HL-60 (cell line): Measurements from ENCODE around the gene LRFN5.

ENCODE experiments used
- DNase-seq, 2 experiments: peaks; one replicate each; pipeline ENCODE4 v3.0.0-alpha.2; 2010 to 2020; ENCODE audit warnings: low read depth in 1 of 2, low spot score in 1 of 2
- H3K27ac ChIP-seq: fragments of 250-450 bp; sonication (Bioruptor Pico); replicated peaks from 2 replicates; pipeline ENCODE4 v1.5.1; 2020; ENCODE audit warnings: mild to moderate bottlenecking, moderate library complexity
- H3K27me3 ChIP-seq: fragments of 250-450 bp; sonication (Bioruptor Pico); 2 replicates; pipeline ENCODE4 v1.5.1; 2021; ENCODE audit warnings: mild to moderate bottlenecking, moderate library complexity; ENCODE audit not compliant: insufficient read depth, poor library complexity, severe bottlenecking
- H3K4me3 ChIP-seq: replicated peaks from 2 replicates; pipeline ENCODE4 v1.5.1; 2011; ENCODE audit warnings: mild to moderate bottlenecking, control low read depth, low read length; ENCODE audit not compliant: insufficient read depth
- CTCF ChIP-seq: IDR thresholded peaks from one replicate; pipeline ENCODE4 v1.5.1; 2011; ENCODE audit warnings: low read length, control low read depth, inconsistent platforms; ENCODE audit not compliant: insufficient read depth
- GABPA ChIP-seq: IDR thresholded peaks from 2 replicates; pipeline ENCODE4 v1.6.1; 2012; ENCODE audit warnings: low read depth
- POLR2AphosphoS5 ChIP-seq: IDR thresholded peaks from 2 replicates; pipeline ENCODE4 v1.6.1; 2012; ENCODE audit warnings: low read depth
- SPI1 ChIP-seq: IDR thresholded peaks from 2 replicates; pipeline ENCODE4 v1.6.1; 2012; ENCODE audit warnings: low read depth, mild to moderate bottlenecking, borderline replicate concordance
- TF ChIP-seq, protein P1 (sequence below): IDR thresholded peaks from 2 replicates; pipeline ENCODE4 v1.6.1; 2012; ENCODE audit warnings: low read depth; ENCODE audit not compliant: insufficient replicate concordance

The LRFN5 gene

DNA sequence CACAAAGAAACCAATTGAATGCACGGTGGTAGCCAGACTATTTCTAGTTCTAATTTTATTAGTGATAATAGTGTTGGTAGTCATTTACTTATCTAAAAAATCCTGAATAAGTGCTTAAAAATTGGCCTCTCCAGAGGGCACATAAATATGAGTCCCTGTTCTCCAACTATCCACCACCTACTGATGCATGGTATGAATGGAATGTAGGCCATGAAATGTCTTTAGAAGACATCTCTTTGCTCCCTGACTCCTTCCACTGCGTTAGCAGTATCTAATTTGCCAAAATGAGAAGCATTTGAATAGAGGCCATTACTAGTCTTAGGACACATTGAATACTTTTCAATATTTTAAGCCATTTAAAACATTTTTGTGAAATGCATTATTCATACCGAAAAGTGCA is 261.7 kb downstream of the LRFN5 start:
- Histone ChIP-seq H3K4me3 (no peak overlapping the region), H3K27me3 (no peaks in the 10 kb centered on the region), H3K27ac (no peak overlapping the region)
- no peak for TF ChIP-seq POLR2AphosphoS5
- TF ChIP-seq, protein P1, sequence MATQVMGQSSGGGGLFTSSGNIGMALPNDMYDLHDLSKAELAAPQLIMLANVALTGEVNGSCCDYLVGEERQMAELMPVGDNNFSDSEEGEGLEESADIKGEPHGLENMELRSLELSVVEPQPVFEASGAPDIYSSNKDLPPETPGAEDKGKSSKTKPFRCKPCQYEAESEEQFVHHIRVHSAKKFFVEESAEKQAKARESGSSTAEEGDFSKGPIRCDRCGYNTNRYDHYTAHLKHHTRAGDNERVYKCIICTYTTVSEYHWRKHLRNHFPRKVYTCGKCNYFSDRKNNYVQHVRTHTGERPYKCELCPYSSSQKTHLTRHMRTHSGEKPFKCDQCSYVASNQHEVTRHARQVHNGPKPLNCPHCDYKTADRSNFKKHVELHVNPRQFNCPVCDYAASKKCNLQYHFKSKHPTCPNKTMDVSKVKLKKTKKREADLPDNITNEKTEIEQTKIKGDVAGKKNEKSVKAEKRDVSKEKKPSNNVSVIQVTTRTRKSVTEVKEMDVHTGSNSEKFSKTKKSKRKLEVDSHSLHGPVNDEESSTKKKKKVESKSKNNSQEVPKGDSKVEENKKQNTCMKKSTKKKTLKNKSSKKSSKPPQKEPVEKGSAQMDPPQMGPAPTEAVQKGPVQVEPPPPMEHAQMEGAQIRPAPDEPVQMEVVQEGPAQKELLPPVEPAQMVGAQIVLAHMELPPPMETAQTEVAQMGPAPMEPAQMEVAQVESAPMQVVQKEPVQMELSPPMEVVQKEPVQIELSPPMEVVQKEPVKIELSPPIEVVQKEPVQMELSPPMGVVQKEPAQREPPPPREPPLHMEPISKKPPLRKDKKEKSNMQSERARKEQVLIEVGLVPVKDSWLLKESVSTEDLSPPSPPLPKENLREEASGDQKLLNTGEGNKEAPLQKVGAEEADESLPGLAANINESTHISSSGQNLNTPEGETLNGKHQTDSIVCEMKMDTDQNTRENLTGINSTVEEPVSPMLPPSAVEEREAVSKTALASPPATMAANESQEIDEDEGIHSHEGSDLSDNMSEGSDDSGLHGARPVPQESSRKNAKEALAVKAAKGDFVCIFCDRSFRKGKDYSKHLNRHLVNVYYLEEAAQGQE: no peak
- TF ChIP-seq SPI1: no peak
- TF ChIP-seq CTCF: no peak
- no peak for TF ChIP-seq GABPA
- DNase-seq: no peak

- TF ChIP-seq CTCF: no peak
- TF ChIP-seq SPI1: no peak
- TF ChIP-seq, protein P1: no peak
- no peak for TF ChIP-seq POLR2AphosphoS5
- no peak for TF ChIP-seq GABPA
Measured at GRCh38 chr14:41872931-41873685, 266.4 kb downstream of the LRFN5 start.

DNA sequence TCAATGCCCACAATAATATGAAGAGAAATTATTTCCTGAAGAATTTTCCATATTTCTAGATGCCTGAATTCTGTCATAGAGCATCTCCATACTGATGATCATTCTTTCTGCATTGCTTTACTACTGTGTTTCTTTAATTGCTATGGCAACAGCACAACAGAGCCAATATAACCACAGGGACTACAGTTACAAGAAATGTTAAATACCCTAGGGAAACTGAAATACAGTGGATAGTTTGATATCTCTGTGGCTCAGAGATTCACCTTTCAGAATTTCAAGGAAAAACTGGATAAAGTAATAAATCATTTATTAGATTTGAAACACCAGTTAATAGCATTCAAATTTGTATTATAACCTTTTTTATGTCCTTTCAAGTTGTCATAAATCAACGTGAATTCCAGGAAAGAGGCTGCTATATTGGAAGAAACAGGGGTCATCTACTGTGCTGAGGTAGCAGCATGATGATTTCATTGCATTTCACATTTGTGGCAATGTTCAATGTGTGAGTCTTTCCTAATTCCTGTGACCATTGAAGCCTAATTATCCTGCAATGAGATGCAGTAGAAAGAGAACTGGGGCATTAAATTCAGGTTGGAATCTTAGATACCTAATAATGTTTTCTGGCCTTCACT is 267.1 kb downstream of the LRFN5 start:
- Histone ChIP-seq H3K4me3 (no peak overlapping the region), H3K27me3 (no peaks in the 10 kb centered on the region), H3K27ac (no peak overlapping the region)
- DNase-seq: no peak
- TF ChIP-seq, protein P1: no peak
- TF ChIP-seq POLR2AphosphoS5 (no peak), SPI1 (no peak), GABPA (no peak), CTCF (no peak)

More at GRCh38 chr14:41872931-41873685, 266.4 kb downstream of the LRFN5 start:
- no peak for DNase-seq
- no peak overlapping the region for H3K27ac ChIP-seq
- no peaks in the 10 kb centered on the region for H3K27me3 ChIP-seq
- H3K4me3 ChIP-seq: no peak overlapping the region
